Memory B cell (primary cell): Measurements from ENCODE around the gene TM9SF1.

Experiments used
- ATAC-seq: fragments of 150-1000 bp; cut with Tn5 transposase; 2 replicates; pipeline ENCODE4 v1.10.0; 2021; ENCODE audit warnings: low read depth, mild to moderate bottlenecking, moderate library complexity
- DNase-seq, 2 donors: peaks; one replicate each; pipeline ENCODE4 v3.0.0; 2022; ENCODE audit warnings: low spot score in 2 of 2
- H3K27ac Mint-ChIP-seq: one replicate; pipeline ENCODE4 v1.8.0; 2022; ENCODE audit warnings: mild to moderate bottlenecking, moderate library complexity, mixed read lengths
- H3K27me3 Mint-ChIP-seq: one replicate; pipeline ENCODE4 v1.8.0; 2022; ENCODE audit warnings: mixed read lengths
- H3K36me3 Mint-ChIP-seq: one replicate; pipeline ENCODE4 v1.8.0; 2022; ENCODE audit warnings: mild to moderate bottlenecking, mixed read lengths
- H3K4me1 Mint-ChIP-seq: one replicate; pipeline ENCODE4 v1.8.0; 2022; ENCODE audit warnings: mixed read lengths
- H3K4me3 Mint-ChIP-seq: one replicate; pipeline ENCODE4 v1.8.0; 2022; ENCODE audit warnings: mild to moderate bottlenecking, moderate library complexity, mixed read lengths
- H3K9me3 Mint-ChIP-seq: one replicate; pipeline ENCODE4 v1.8.0; 2022; ENCODE audit warnings: mixed read lengths

The TM9SF1 gene

GRCh38 chr14:24139272-24139934 lies 55.8 kb downstream of the TM9SF1 start:
- Mint-ChIP-seq H3K27me3 (no peaks in the 10 kb centered on the region), H3K4me3 (peak overlapping the region; percentile 41), H3K9me3 (no peaks in the 10 kb centered on the region), H3K36me3 (peaks cover 27% of the 10 kb centered on the region), H3K27ac (peak overlapping the region; percentile 22), H3K4me1 (peaks cover 46% of the 10 kb centered on the region)
- ATAC-seq, result no peak
- DNase-seq, result no peak
